Measurements from ENCODE around the gene TUBB. TPM values are rescaled to one million over a fixed set of nuclear protein-coding genes. Genes with fewer than 3 reads are reported as not detected.
A peak's percentile ranks its signal among the peaks of the same experiment; 100 is the strongest.

TUBB gene
- total RNA-seq, 1 experiment from 2014 or later = 853 TPM

DNA sequence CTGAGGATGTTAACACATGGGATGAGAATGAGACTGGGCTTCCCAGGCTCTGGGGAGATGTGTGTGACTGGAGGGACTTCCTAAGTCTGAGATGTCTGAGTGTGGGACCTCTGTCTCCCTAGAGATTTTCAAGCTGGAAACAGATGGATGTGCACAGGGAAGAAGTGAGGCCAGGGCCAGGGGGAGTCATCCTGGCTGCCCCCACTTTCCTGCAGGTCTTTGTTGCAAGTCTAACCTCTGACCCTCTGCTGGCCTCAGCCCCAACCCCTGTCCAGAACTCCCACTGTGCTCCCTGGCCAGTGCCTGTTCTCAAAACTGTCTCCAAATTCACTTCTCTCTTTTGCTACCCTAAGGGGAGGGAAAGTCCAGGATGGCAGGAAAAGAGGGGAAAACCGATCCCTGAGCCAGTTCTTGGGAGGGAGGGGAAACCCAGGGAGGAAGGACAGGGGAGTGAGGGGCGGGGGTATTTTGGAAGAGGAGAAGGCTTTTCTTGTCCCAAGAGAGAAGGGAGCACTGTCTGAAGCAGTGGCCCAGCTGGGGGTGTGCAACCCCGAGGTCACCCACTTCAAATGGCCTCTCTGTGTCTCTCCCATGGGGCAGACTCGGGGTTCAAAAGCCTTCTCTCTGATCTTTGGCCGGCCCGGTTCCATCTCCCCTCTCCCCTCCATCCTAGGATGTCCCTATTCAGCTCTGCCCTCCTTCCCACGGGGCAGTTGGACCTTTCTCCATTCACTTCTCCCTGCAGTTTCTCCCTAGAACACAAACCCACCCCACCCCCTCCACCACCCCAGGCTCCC lies 36.8 kb upstream of the TUBB start:
- in situ Hi-C loops (cut with HindIII; ENCODE audit: low pct_unique_long_range_greater_than_20kb, low sequenced_read_pairs) = no loop called here
- Histone ChIP-seq H3K27me3 (ENCODE audit: control insufficient read depth, insufficient read depth, low read length) (no peaks in the 10 kb centered on the region), H3K36me3 (ENCODE audit: control insufficient read depth, insufficient read depth, low read length) (no peaks in the 10 kb centered on the region), H3K9me3 (ENCODE audit: control insufficient read depth, insufficient read depth, low read depth, low read length) (no peaks in the 10 kb centered on the region), H3K27ac (ENCODE audit: low read length) (peak overlapping the region; percentile 96), H3K4me1 (ENCODE audit: control insufficient read depth, insufficient read depth, low read length) (peaks cover 35% of the 10 kb centered on the region), H3K4me3 (ENCODE audit: low read depth in 2 of 2, low read length in 2 of 2) (peak overlapping the region; percentile 85 to 96)
- BruUV-seq (replicated peaks) = no TSS peak
- DNase-seq (ENCODE audit: low read depth, low spot score) = no peak
- no peak for TF ChIP-seq TCF7L2 (IDR thresholded peaks at IDR 0.05; ENCODE audit: low read depth, low read length)
- TF ChIP-seq POLR2AphosphoS5 (IDR thresholded peaks at IDR 0.05; ENCODE audit: low read depth, low read length) = no peak
- TF ChIP-seq, protein P1, sequence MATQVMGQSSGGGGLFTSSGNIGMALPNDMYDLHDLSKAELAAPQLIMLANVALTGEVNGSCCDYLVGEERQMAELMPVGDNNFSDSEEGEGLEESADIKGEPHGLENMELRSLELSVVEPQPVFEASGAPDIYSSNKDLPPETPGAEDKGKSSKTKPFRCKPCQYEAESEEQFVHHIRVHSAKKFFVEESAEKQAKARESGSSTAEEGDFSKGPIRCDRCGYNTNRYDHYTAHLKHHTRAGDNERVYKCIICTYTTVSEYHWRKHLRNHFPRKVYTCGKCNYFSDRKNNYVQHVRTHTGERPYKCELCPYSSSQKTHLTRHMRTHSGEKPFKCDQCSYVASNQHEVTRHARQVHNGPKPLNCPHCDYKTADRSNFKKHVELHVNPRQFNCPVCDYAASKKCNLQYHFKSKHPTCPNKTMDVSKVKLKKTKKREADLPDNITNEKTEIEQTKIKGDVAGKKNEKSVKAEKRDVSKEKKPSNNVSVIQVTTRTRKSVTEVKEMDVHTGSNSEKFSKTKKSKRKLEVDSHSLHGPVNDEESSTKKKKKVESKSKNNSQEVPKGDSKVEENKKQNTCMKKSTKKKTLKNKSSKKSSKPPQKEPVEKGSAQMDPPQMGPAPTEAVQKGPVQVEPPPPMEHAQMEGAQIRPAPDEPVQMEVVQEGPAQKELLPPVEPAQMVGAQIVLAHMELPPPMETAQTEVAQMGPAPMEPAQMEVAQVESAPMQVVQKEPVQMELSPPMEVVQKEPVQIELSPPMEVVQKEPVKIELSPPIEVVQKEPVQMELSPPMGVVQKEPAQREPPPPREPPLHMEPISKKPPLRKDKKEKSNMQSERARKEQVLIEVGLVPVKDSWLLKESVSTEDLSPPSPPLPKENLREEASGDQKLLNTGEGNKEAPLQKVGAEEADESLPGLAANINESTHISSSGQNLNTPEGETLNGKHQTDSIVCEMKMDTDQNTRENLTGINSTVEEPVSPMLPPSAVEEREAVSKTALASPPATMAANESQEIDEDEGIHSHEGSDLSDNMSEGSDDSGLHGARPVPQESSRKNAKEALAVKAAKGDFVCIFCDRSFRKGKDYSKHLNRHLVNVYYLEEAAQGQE (IDR thresholded peaks at IDR 0.05; ENCODE audit: insufficient read depth in 1 of 2, low read depth in 2 of 2, low read length in 1 of 2) = no peak
- TF ChIP-seq SIN3A (IDR thresholded peaks at IDR 0.05; ENCODE audit: borderline replicate concordance, insufficient read depth, low read depth, low read length) = no peak
- TF ChIP-seq, protein P2, sequence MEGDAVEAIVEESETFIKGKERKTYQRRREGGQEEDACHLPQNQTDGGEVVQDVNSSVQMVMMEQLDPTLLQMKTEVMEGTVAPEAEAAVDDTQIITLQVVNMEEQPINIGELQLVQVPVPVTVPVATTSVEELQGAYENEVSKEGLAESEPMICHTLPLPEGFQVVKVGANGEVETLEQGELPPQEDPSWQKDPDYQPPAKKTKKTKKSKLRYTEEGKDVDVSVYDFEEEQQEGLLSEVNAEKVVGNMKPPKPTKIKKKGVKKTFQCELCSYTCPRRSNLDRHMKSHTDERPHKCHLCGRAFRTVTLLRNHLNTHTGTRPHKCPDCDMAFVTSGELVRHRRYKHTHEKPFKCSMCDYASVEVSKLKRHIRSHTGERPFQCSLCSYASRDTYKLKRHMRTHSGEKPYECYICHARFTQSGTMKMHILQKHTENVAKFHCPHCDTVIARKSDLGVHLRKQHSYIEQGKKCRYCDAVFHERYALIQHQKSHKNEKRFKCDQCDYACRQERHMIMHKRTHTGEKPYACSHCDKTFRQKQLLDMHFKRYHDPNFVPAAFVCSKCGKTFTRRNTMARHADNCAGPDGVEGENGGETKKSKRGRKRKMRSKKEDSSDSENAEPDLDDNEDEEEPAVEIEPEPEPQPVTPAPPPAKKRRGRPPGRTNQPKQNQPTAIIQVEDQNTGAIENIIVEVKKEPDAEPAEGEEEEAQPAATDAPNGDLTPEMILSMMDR (IDR thresholded peaks at IDR 0.05) = no peak
- CTCF ChIA-PET = interaction anchor here (0.7 kb wide), 1 partner anchor 44 kb away, joined by 5 read pairs; no protein-coding TSS in a partner anchor
- ATAC-seq = no peak
- POLR2A ChIA-PET = no interaction called here
- intact Hi-C loops (cut with micrococcal nuclease; ENCODE audit: unreplicated experiment) = loop anchor here (5.0 kb wide), 1 partner anchor 404 kb away; no protein-coding TSS in a partner anchor

GRCh38 chr6:30683980-30684338 lies 36.2 kb upstream of the TUBB start:
- peak overlapping the region; percentile 96 for H3K27ac ChIP-seq (ENCODE audit: low read length)
- H3K27me3 ChIP-seq (ENCODE audit: control insufficient read depth, insufficient read depth, low read length) = no peaks in the 10 kb centered on the region
- POLR2A ChIA-PET = no interaction called here
- no peaks in the 10 kb centered on the region for H3K36me3 ChIP-seq (ENCODE audit: control insufficient read depth, insufficient read depth, low read length)
- in situ Hi-C loops (cut with HindIII; ENCODE audit: low pct_unique_long_range_greater_than_20kb, low sequenced_read_pairs) (no loop called here), intact Hi-C loops (cut with micrococcal nuclease; ENCODE audit: unreplicated experiment) (loop anchor here (5.0 kb wide), 1 partner anchor 403 kb away; no protein-coding TSS in a partner anchor)
- DNase-seq (ENCODE audit: low read depth, low spot score) = no peak
- ATAC-seq = no peak
- CTCF ChIA-PET = interaction anchor here (0.7 kb wide), 1 partner anchor 43 kb away, joined by 5 read pairs; no protein-coding TSS in a partner anchor
- H3K9me3 ChIP-seq (ENCODE audit: control insufficient read depth, insufficient read depth, low read depth, low read length) = no peaks in the 10 kb centered on the region
- peaks cover 38% of the 10 kb centered on the region for H3K4me1 ChIP-seq (ENCODE audit: control insufficient read depth, insufficient read depth, low read length)
- TF ChIP-seq, protein P2 (IDR thresholded peaks at IDR 0.05) = no peak
- TF ChIP-seq TCF7L2 (IDR thresholded peaks at IDR 0.05; ENCODE audit: low read depth, low read length) (no peak), SIN3A (IDR thresholded peaks at IDR 0.05; ENCODE audit: borderline replicate concordance, insufficient read depth, low read depth, low read length) (no peak), POLR2AphosphoS5 (IDR thresholded peaks at IDR 0.05; ENCODE audit: low read depth, low read length) (no peak)
- TF ChIP-seq, protein P1 (IDR thresholded peaks at IDR 0.05; ENCODE audit: insufficient read depth in 1 of 2, low read depth in 2 of 2, low read length in 1 of 2) = no peak
- H3K4me3 ChIP-seq (ENCODE audit: low read depth in 2 of 2, low read length in 2 of 2) = peak overlapping the region; percentile 85 to 96
- BruUV-seq (replicated peaks) = no TSS peak

All from Panc1 (cell line).